Stomach (tissue), 4 donors: ENCODE data around the gene NCAM1.

Source experiments
- CTCF ChIP-seq, 7 experiments: fragments of 450-650 bp in 4 of 7; fragments of 200-600 bp in 3 of 7; sonication (generic) in 3 of 7; IDR thresholded peaks; one replicate each; pipeline ENCODE4 v1.5.1; 2016 to 2019; ENCODE audit warnings: antibody characterized with exemption in 7 of 7, control low read depth in 2 of 7, mild to moderate bottlenecking in 1 of 7
- POLR2A ChIP-seq, 4 donors: fragments of 450-650 bp; IDR thresholded peaks; one replicate each; pipeline ENCODE4 v1.6.1; 2016; ENCODE audit warnings: antibody characterized with exemption in 4 of 4, control low read depth in 2 of 4, mild to moderate bottlenecking in 1 of 4, moderate library complexity in 1 of 4
- POLR2AphosphoS5 ChIP-seq, 3 donors: sonication (generic); formaldehyde crosslinking; IDR thresholded peaks; one replicate each; pipeline ENCODE4 v1.6.1; 2016; ENCODE audit warnings: antibody characterized with exemption in 3 of 3

GRCh38 chr11:113043698-113044097 lies 82.5 kb downstream of the NCAM1 start:
- TF ChIP-seq POLR2AphosphoS5 (IDR thresholded peaks at IDR 0.05) = no peak
- no peak for TF ChIP-seq CTCF (IDR thresholded peaks at IDR 0.05)
- no peak for TF ChIP-seq POLR2A (IDR thresholded peaks at IDR 0.05)
